ENCODE measurements around the gene NDFIP1.

- TF ChIP-seq, protein P1, sequence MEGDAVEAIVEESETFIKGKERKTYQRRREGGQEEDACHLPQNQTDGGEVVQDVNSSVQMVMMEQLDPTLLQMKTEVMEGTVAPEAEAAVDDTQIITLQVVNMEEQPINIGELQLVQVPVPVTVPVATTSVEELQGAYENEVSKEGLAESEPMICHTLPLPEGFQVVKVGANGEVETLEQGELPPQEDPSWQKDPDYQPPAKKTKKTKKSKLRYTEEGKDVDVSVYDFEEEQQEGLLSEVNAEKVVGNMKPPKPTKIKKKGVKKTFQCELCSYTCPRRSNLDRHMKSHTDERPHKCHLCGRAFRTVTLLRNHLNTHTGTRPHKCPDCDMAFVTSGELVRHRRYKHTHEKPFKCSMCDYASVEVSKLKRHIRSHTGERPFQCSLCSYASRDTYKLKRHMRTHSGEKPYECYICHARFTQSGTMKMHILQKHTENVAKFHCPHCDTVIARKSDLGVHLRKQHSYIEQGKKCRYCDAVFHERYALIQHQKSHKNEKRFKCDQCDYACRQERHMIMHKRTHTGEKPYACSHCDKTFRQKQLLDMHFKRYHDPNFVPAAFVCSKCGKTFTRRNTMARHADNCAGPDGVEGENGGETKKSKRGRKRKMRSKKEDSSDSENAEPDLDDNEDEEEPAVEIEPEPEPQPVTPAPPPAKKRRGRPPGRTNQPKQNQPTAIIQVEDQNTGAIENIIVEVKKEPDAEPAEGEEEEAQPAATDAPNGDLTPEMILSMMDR (IDR thresholded peaks at IDR 0.05; ENCODE audit: borderline replicate concordance, extremely low read depth, low read length, poor library complexity, severe bottlenecking): no peak
- no peak for TF ChIP-seq EZH2 (IDR thresholded peaks at IDR 0.05; ENCODE audit: borderline replicate concordance, low read depth, low read length, severe bottlenecking)
Measured at GRCh38 chr5:142186514-142186856, 77.9 kb downstream of the NDFIP1 start.
